Astrocyte of the spinal cord (primary cell): ENCODE measurements around the gene GPBAR1.
A peak's percentile ranks its signal among the peaks of the same experiment; 100 is the strongest.

Source experiments
- DNase-seq: peaks from one replicate; pipeline ENCODE4 v3.0.0; 2011; ENCODE audit warnings: low read depth, low spot score
- H3K4me3 ChIP-seq: 2 replicates; pipeline ENCODE4 v1.5.1; 2011; ENCODE audit warnings: low read depth, mild to moderate bottlenecking, low read length, moderate library complexity
- CTCF ChIP-seq: IDR thresholded peaks from 2 replicates; pipeline ENCODE4 v1.5.1; 2012; ENCODE audit warnings: low read depth, mild to moderate bottlenecking, low read length, inconsistent platforms
- in situ Hi-C: cut with HindIII; loops from 2 replicates; pipeline ENCODE4 v1.10.0; 2017; ENCODE audit warnings: low sequenced_read_pairs

The GPBAR1 gene

GRCh38 chr2:218281449-218281848 is 20.6 kb downstream of the GPBAR1 start:
- in situ Hi-C loops: no loop called here
- no peak overlapping the region for H3K4me3 ChIP-seq
- no peak for TF ChIP-seq CTCF
- DNase-seq: peak; percentile 20

GRCh38 chr2:218282173-218282991 is 21.6 kb downstream of the GPBAR1 start:
- peak; percentile 27 for DNase-seq
- in situ Hi-C loops: no loop called here
- no peak overlapping the region for H3K4me3 ChIP-seq
- TF ChIP-seq CTCF: no peak

GRCh38 chr2:218284106-218284811 is 23.4 kb downstream of the GPBAR1 start:
- TF ChIP-seq CTCF: no peak
- DNase-seq: peak; percentile 71
- in situ Hi-C loops: no loop called here
- no peak overlapping the region for H3K4me3 ChIP-seq

GRCh38 chr2:218285604-218286003 is 24.8 kb downstream of the GPBAR1 start:
- in situ Hi-C loops: no loop called here
- DNase-seq: peak; percentile 43
- no peak for TF ChIP-seq CTCF
- no peak overlapping the region for H3K4me3 ChIP-seq

- peak; percentile 95 for DNase-seq
- no peak for TF ChIP-seq CTCF
- peak overlapping the region; percentile 46 for H3K4me3 ChIP-seq
- in situ Hi-C loops: no loop called here
Observed at GRCh38 chr2:218286570-218287459, 26.0 kb downstream of the GPBAR1 start.

- peak; percentile 30 for DNase-seq
- in situ Hi-C loops: no loop called here
- H3K4me3 ChIP-seq: no peak overlapping the region
- TF ChIP-seq CTCF: no peak
Observed at GRCh38 chr2:218289639-218290315, 29.0 kb downstream of the GPBAR1 start.
